Activated CD4-positive, CD25-positive, alpha-beta regulatory T cell (primary cell): Measurements from ENCODE around the gene AP5Z1.

ENCODE experiments used
- DNase-seq, 4 experiments: peaks; one replicate each; lab custom pipeline; 2025; lab: John Stamatoyannopoulos, UW

The AP5Z1 gene

GRCh38 chr7:4745971-4746919 lies 29.2 kb upstream of the AP5Z1 start:
- DNase-seq, result no peak

- DNase-seq, result no peak
Observed at GRCh38 chr7:4747013-4747412, 28.4 kb upstream of the AP5Z1 start.

GRCh38 chr7:4747746-4748145 lies 27.7 kb upstream of the AP5Z1 start:
- DNase-seq, result no peak

- DNase-seq, result no peak
Observed at GRCh38 chr7:4748231-4748681, 27.2 kb upstream of the AP5Z1 start.

GRCh38 chr7:4749363-4749762 lies 26.1 kb upstream of the AP5Z1 start:
- no peak for DNase-seq

- no peak for DNase-seq
Observed at GRCh38 chr7:4749798-4750197, 25.6 kb upstream of the AP5Z1 start.

- DNase-seq, result no peak
Observed at GRCh38 chr7:4751398-4751947, 23.9 kb upstream of the AP5Z1 start.

GRCh38 chr7:4753598-4754432 lies 21.6 kb upstream of the AP5Z1 start:
- peak; percentile 67 to 77 (median 72) for DNase-seq

- no peak for DNase-seq
Observed at GRCh38 chr7:4754433-4755010, 20.9 kb upstream of the AP5Z1 start.

- DNase-seq, result no peak
Observed at GRCh38 chr7:4755045-4755444, 20.4 kb upstream of the AP5Z1 start.

- no peak for DNase-seq
Observed at GRCh38 chr7:4758111-4758510, 17.3 kb upstream of the AP5Z1 start.

GRCh38 chr7:4758791-4759190 lies 16.6 kb upstream of the AP5Z1 start:
- no peak for DNase-seq

- DNase-seq, result no peak
Observed at GRCh38 chr7:4759211-4759610, 16.2 kb upstream of the AP5Z1 start.

- no peak for DNase-seq
Observed at GRCh38 chr7:4760952-4761351, 14.5 kb upstream of the AP5Z1 start.

- no peak for DNase-seq
Observed at GRCh38 chr7:4762121-4763055, 13.0 kb upstream of the AP5Z1 start.

- DNase-seq, result no peak
Observed at GRCh38 chr7:4763091-4763793, 12.2 kb upstream of the AP5Z1 start.

- no peak for DNase-seq
Observed at GRCh38 chr7:4763794-4764185, 11.6 kb upstream of the AP5Z1 start.

- no peak for DNase-seq
Observed at GRCh38 chr7:4764402-4765007, 10.9 kb upstream of the AP5Z1 start.

GRCh38 chr7:4765776-4766490 lies 9.5 kb upstream of the AP5Z1 start:
- no peak for DNase-seq
